ENCODE measurements around the gene TTC38.

TTC38 gene

DNA sequence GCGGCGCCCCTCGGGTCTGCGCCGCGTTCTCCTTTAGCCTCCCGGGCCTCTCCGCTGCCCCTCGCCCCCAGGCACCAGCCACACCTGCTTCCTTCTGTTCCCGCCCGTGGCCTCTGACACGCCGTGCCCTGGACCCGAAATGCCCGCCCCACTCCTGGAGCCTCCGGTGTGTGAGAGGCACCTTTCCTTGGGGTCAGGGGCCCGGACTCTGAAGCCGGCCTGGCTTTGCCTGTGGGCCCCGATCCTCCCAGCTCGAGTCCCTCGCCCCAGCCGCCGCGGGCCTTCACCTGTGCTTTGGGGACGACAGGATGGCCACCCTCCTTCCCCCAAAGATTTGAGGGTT lies 17.1 kb upstream of the TTC38 start:
- DNase-seq (ENCODE audit: low read depth): no peak
- TF ChIP-seq, protein P1, sequence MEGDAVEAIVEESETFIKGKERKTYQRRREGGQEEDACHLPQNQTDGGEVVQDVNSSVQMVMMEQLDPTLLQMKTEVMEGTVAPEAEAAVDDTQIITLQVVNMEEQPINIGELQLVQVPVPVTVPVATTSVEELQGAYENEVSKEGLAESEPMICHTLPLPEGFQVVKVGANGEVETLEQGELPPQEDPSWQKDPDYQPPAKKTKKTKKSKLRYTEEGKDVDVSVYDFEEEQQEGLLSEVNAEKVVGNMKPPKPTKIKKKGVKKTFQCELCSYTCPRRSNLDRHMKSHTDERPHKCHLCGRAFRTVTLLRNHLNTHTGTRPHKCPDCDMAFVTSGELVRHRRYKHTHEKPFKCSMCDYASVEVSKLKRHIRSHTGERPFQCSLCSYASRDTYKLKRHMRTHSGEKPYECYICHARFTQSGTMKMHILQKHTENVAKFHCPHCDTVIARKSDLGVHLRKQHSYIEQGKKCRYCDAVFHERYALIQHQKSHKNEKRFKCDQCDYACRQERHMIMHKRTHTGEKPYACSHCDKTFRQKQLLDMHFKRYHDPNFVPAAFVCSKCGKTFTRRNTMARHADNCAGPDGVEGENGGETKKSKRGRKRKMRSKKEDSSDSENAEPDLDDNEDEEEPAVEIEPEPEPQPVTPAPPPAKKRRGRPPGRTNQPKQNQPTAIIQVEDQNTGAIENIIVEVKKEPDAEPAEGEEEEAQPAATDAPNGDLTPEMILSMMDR (conservative IDR thresholded peaks at IDR 0.05; ENCODE audit: control insufficient read depth, insufficient read depth, low read depth, low read length): no peak
- H3K4me3 ChIP-seq (ENCODE audit: control insufficient read depth, low read depth, low read length): peak overlapping the region; percentile 75

DNA sequence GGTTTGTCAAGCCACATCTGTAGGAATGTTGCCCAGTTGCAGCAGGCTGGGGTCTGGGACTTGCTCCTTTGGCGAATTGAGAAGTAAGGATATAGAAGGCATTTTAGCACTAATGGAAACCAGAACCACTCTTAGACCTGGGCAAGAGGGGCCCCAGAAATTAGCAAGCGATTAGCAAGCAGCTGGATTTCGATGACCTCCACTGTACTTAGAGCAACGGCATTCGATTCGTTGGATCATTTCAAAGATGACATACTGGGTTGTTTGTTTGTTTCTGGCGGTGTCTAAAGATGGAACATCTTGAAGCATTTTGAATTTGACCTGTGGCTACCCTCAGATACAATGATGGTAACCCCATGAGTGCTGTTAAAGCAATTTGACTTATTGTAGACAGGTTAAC lies 16.5 kb upstream of the TTC38 start:
- H3K4me3 ChIP-seq (ENCODE audit: control insufficient read depth, low read depth, low read length): peak overlapping the region; percentile 75

DNA sequence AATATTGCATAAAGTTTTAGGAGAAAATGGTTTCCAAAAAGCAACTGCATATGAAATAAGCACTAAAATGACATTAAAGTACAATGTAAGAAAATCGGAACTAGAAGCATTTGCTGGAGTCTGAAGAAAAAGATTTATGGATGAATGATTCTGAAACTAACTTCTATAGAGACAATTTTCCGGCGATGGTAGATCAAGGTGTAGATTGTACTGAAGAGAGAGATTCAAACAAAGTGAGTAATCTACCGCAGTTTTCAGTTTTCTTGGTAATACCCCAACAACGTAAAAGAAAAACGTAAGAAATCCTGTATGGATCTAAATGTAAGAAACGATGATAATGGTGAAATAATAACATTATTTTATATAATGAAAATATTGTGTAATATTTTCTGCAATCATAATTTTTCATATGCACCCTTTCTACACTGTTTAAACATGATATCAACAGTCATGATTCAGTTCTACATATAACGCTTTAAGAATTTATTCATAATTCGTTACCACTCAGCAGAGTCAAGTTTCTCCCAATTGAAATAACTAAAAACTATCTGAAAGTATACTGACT lies 15.9 kb upstream of the TTC38 start:
- TF ChIP-seq, protein P1 (conservative IDR thresholded peaks at IDR 0.05; ENCODE audit: control insufficient read depth, insufficient read depth, low read depth, low read length): no peak
- H3K4me3 ChIP-seq (ENCODE audit: control insufficient read depth, low read depth, low read length): no peak overlapping the region
- no peak for DNase-seq (ENCODE audit: low read depth)

More for the DNA sequence above, 16.5 kb upstream of the TTC38 start:
- TF ChIP-seq, protein P1 (conservative IDR thresholded peaks at IDR 0.05; ENCODE audit: control insufficient read depth, insufficient read depth, low read depth, low read length): no peak
- DNase-seq (ENCODE audit: low read depth): peak; percentile 27

DNA sequence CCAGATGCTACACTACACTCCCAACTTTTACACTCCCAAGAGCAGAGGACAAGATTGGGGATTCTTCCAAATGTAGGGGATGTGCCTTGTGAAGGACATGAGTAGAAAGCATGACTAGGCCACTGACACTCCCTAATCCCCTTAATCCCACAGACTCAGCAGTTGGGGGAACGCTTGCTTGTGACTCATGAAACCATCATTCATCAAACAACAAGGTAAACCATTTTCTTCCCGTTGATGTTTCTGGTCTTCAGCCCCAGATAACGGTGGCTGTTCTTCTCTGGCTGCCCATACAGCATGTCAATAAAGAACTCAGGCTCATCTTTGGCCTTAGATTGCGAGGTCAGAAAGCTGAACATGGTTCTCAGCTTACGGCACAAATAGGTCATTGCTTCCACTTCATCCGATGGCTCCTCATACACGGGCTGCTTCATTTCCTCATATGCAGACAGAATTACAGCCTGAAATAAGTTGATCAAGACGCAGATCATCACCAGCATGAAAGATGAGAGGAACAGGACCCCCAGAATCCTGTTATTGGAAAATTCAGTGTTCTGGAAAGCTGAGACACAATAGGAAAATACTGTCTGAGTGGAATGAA lies 11.3 kb upstream of the TTC38 start:
- DNase-seq (ENCODE audit: low read depth): peak; percentile 82
- TF ChIP-seq, protein P1 (conservative IDR thresholded peaks at IDR 0.05; ENCODE audit: control insufficient read depth, insufficient read depth, low read depth, low read length): no peak
- H3K4me3 ChIP-seq (ENCODE audit: control insufficient read depth, low read depth, low read length): no peak overlapping the region

DNA sequence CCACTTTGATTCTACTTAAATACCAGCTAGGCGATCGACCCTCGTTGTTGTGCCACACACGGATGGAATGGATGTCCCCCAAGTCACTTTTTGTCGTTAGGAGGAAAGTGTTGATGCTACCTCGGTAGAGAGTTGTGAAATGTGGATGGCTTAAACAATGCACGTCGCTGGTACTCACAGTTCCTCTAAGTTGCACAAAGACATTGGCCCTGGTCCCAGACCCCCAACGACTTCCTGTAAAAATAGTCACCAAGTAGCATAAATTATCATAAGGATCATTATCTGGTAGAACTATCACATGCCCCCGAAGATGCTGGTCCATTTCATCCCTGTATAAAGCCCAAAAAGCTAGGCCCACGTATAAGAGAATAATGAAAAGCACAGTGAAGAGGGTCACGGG lies 8.4 kb upstream of the TTC38 start:
- no peak overlapping the region for H3K4me3 ChIP-seq (ENCODE audit: control insufficient read depth, low read depth, low read length)
- DNase-seq (ENCODE audit: low read depth): no peak
- TF ChIP-seq, protein P1 (conservative IDR thresholded peaks at IDR 0.05; ENCODE audit: control insufficient read depth, insufficient read depth, low read depth, low read length): no peak

DNA sequence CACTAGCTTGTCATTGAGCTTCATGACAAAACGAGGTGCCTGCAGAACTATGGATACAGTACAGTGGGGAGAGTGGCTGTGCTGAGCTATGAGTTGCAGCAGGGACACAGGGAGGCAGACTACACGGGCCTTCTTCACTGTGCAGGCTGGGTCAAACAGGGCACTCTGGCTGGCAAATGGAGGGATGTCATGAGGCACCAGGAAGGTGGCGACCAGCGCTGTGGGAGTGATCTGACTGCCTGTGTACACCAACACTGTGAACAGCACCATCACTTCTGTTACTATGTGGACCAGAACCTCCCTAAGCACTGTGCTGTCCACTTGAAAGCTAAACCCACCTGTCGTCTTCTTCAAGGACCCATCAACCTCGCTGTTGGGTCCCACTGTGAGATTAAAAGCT lies 7.8 kb upstream of the TTC38 start:
- TF ChIP-seq, protein P1 (conservative IDR thresholded peaks at IDR 0.05; ENCODE audit: control insufficient read depth, insufficient read depth, low read depth, low read length): no peak
- DNase-seq (ENCODE audit: low read depth): no peak
- no peak overlapping the region for H3K4me3 ChIP-seq (ENCODE audit: control insufficient read depth, low read depth, low read length)
